Measurements from ENCODE around the gene LCN15.
A peak's percentile ranks its signal among the peaks of the same experiment; 100 is the strongest.

Gene LCN15

DNA sequence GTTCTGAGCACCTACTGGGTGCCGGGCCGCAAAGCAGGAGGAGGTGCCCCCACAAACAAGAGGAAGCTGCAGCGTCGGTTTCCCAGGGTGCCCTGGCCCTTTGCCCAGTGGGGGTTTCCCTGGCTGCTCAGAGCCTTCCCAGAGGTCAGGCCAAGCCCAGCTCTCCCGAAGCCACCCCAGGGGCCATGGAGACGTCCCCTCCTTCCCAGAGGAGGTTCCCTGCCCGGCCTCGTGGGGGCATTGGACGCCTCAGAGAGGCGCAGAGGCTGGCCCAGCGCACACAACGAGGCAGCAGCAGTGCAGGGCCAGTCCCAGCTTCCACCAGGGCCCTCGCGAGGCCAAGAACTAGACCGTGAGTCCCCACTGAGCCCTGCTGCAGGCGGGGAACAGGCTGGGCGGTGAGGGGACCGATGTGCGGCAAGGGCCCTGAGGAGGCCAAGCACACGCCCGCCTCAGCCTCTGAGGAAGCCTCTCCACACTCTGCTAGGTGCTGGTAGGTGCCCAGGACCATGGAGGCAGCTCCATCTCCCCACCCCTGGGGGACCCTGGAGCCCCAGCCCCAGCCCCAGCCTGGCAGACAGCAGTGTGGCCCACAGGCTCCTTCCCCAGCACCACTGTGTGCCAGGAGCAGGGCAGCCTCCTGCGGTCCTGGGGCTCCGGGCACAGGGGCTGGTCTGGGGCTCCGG is 45.0 kb downstream of the LCN15 start:
- no peak for FAIRE-seq

DNA sequence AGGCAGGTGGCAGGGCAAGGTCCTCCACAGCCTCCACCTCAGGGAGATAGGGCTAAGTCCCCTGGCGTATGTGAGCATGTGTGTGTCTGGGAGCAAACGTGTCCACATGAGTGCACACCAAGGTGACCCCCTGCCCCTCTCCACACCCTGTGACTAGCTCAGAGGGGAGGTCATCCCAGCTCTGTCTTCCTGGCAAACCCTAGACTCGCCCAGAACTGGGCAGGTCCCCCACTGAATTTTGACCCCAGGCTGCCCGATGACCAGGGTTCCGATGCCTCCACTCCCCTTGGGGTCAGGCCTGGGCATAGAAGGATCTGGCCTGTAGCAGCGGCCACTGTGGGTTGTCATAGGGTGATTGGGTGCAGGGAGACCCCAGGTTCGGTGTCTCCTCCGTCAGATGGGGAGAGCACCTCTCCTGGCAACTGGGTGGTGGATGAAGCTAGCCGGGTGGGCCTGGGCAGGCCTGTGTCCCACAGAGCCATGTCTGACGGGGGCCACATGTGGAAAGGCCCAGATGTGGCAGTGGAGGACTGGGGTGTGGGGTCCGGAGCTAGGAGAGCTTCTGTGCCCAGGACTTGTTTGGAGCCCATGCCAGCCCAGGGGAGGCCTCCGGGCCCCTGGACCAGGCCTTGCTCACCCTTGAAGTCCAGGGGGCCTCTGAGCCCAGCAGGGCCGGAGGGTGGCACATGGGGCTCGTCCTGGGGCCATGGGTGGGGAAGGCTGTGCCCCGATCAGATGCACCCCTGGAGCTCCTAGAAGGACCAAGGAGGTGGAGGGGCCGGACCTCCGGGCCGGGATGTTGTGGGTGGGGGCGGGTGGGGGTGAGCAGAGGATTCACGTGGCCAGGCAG is 45.7 kb downstream of the LCN15 start:
- FAIRE-seq: no peak

- FAIRE-seq: no peak
Observed at GRCh38 chr9:136717399-136717798, 46.9 kb downstream of the LCN15 start.

DNA sequence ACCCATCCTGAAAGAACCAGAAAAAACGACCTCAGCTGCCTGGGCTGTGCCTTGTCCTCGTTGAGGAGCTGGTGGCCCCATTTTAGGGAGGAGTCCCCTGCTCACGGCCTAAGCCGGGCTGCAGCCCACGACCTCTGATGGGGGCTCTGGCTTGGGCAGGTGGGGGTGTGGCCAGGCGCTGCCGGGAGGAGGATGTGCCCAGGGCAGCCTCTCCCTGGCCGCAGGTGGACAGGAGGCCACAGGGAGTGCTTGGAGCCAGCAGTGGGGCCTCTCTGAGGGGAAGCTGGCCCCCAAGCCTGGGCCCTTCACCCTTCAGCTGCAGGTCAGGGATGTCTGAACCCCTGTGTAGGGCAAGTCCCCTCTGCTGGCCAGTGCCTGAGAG is 49.4 kb downstream of the LCN15 start:
- no peak for FAIRE-seq

- no peak for FAIRE-seq
Observed at GRCh38 chr9:136714096-136714892, 50.0 kb downstream of the LCN15 start.

GRCh38 chr9:136713550-136713949 is 50.8 kb downstream of the LCN15 start:
- FAIRE-seq: no peak

DNA sequence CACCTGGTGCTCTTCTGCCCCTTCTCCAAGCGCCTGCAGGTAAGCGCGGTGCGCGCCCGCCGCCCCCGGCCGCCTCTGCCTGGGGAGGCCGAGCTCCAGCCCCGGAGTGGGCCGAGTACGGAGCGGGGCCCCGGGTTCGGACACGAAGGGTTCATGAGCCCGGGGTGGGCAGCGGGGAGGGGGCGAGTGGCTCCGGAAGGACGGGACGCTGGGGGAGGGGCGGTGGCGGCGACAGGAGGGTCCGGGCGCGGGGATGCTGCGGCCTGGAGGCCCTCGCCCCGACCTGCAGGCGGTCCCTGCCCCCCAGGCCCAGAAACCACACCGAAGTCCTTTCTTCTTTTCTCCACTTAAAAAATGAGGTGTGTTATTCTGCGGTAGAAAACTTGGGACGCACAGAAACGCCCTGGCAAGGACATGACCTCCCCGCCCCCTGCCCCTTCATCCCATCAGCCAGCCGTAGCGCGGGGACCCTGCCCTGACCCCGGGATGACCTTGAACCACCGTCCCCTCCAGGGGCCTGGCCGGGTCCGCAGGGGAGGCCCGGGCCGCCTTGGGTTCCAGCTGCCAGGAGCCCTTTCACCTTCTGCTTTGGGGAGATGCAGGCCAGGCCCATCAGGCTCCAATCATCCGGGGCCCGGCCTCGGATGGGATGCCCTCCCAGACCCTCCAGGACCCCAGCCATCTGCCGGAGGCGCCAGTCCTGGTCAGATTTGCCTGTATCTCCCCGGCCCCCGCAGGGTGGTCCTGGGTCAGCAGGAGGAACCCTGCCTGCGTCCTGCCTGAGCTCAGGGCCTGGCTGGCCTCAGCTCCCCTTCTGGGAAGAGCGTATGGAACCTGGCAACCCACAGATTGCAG is 51.4 kb downstream of the LCN15 start:
- no peak for FAIRE-seq

GRCh38 chr9:136711751-136712689 is 52.3 kb downstream of the LCN15 start, which contains the start of gene DIPK1B:
Gene DIPK1B (plus strand): TSS chr9:136712572. CDS start chr9:136712666, 94 bp downstream.
- FAIRE-seq: no peak

DNA sequence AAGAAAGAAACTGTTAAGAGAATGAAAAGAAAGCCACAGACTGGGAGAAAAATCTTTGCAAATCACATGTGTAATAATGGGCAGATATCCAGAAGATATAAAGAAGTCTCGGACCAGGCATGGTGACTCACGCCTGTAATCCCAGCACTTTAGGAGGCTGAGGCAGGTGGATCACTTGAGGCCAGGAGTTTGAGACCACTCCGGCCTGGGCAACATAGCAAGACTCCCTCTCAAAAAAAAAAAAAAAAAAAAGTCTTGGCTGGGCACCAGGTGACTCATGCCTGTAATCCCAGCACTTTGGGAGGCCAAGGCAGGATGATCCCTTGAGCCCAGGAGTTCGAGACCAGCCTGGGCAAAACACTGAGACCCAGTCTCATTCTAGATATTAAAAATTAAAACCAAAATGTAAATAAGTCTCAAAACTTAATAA is 53.1 kb downstream of the LCN15 start:
- peak; percentile 33 for FAIRE-seq

- no peak for FAIRE-seq
Observed at GRCh38 chr9:136710543-136710942, 53.8 kb downstream of the LCN15 start.
